Calu3 (cell line): ENCODE measurements around the gene FBXL17. TPM values are rescaled to one million over a fixed set of nuclear protein-coding genes. Genes with fewer than 3 reads are reported as not detected.

Source experiments
- BruUV-seq: library from RNA; stranded (reverse); fragments of 400-500 nt; replicated peaks from 2 replicates; lab custom pipeline; 2021; lab: Mats Ljungman, UMichigan
- CTCF ChIA-PET: fragments of 300-600 bp; sonication (Branson Sonifier 250); formaldehyde crosslinking; loops from one replicate; lab custom pipeline; 2022; ENCODE audit warnings: antibody characterized with exemption; lab: Charles Lee
- DNase-seq: peaks from one replicate; pipeline ENCODE4 v3.0.0; 2022
- H3K27ac Mint-ChIP-seq: one replicate; pipeline ENCODE4 v1.8.0; 2022; ENCODE audit warnings: mixed read lengths; ENCODE audit not compliant: unreplicated experiment
- H3K27me3 Mint-ChIP-seq: one replicate; pipeline ENCODE4 v1.8.0; 2022; ENCODE audit warnings: mixed read lengths; ENCODE audit not compliant: unreplicated experiment
- H3K36me3 Mint-ChIP-seq: one replicate; pipeline ENCODE4 v1.8.0; 2022; ENCODE audit warnings: mild to moderate bottlenecking, moderate library complexity, mixed read lengths; ENCODE audit not compliant: insufficient read depth, unreplicated experiment
- H3K4me1 Mint-ChIP-seq: one replicate; pipeline ENCODE4 v1.8.0; 2022; ENCODE audit warnings: mild to moderate bottlenecking, low read depth, mixed read lengths; ENCODE audit not compliant: unreplicated experiment
- H3K4me3 Mint-ChIP-seq: one replicate; pipeline ENCODE4 v1.8.0; 2022; ENCODE audit warnings: mild to moderate bottlenecking, low read depth, moderate library complexity, mixed read lengths; ENCODE audit not compliant: unreplicated experiment
- H3K9me3 Mint-ChIP-seq: one replicate; pipeline ENCODE4 v1.8.0; 2022; ENCODE audit warnings: low read depth, mixed read lengths; ENCODE audit not compliant: unreplicated experiment
- CTCF ChIP-seq: fragments of 200-600 bp; IDR thresholded peaks from one replicate; pipeline ENCODE4 v1.8.0; 2022; ENCODE audit warnings: antibody characterized with exemption; ENCODE audit not compliant: unreplicated experiment
- intact Hi-C: fragments of 100-400 bp; cut with micrococcal nuclease; formaldehyde crosslinking; loops from one replicate; pipeline ENCODE4 v1.10.0; 2022; ENCODE audit not compliant: unreplicated experiment
- total RNA-seq: library from RNA; stranded (reverse); gene quantifications from 2 replicates; pipeline ENCODE4 v1.2.3, GENCODE V29; 2022

The FBXL17 gene
- total RNA-seq, 1 experiment from 2014 or later: 19.6 TPM

- no peak overlapping the region for H3K4me3 Mint-ChIP-seq
- H3K4me1 Mint-ChIP-seq: no peaks in the 10 kb centered on the region
- H3K27me3 Mint-ChIP-seq: no peaks in the 10 kb centered on the region
- DNase-seq: no peak
- H3K36me3 Mint-ChIP-seq: no peaks in the 10 kb centered on the region
- H3K9me3 Mint-ChIP-seq: peaks cover 3% of the 10 kb centered on the region
- BruUV-seq: no TSS peak
- CTCF ChIA-PET: interaction anchor here (0.6 kb wide), 1 partner anchor 1104 kb away, joined by 5 read pairs; no protein-coding TSS in a partner anchor
- intact Hi-C loops: no loop called here
- no peak overlapping the region for H3K27ac Mint-ChIP-seq
- TF ChIP-seq CTCF: no peak
Observed at GRCh38 chr5:108271127-108271526, 110.8 kb downstream of the FBXL17 start.

- BruUV-seq: no TSS peak
- intact Hi-C loops: no loop called here
- TF ChIP-seq CTCF: no peak
- CTCF ChIA-PET: no interaction called here
- no peak overlapping the region for H3K27ac Mint-ChIP-seq
- no peak overlapping the region for H3K4me3 Mint-ChIP-seq
- H3K27me3 Mint-ChIP-seq: no peaks in the 10 kb centered on the region
- no peaks in the 10 kb centered on the region for H3K4me1 Mint-ChIP-seq
- H3K36me3 Mint-ChIP-seq: no peaks in the 10 kb centered on the region
- H3K9me3 Mint-ChIP-seq: no peaks in the 10 kb centered on the region
- DNase-seq: no peak
Observed at GRCh38 chr5:108266242-108266641, 115.7 kb downstream of the FBXL17 start.

- Mint-ChIP-seq H3K36me3 (no peaks in the 10 kb centered on the region), H3K9me3 (no peaks in the 10 kb centered on the region), H3K27me3 (no peaks in the 10 kb centered on the region), H3K27ac (no peak overlapping the region), H3K4me3 (no peak overlapping the region), H3K4me1 (peaks cover 16% of the 10 kb centered on the region)
- BruUV-seq: no TSS peak
- CTCF ChIA-PET: no interaction called here
- intact Hi-C loops: no loop called here
- TF ChIP-seq CTCF: no peak
- DNase-seq: no peak
Observed at GRCh38 chr5:108264533-108264932, 117.4 kb downstream of the FBXL17 start.

GRCh38 chr5:108263338-108263737 lies 118.6 kb downstream of the FBXL17 start:
- H3K4me1 Mint-ChIP-seq: peaks cover 20% of the 10 kb centered on the region
- BruUV-seq: no TSS peak
- H3K27me3 Mint-ChIP-seq: no peaks in the 10 kb centered on the region
- CTCF ChIA-PET: interaction anchor here (0.6 to 0.7 kb wide), 2 partner anchors 8 to 95 kb away, joined by 3 to 4 read pairs; no protein-coding TSS in a partner anchor
- H3K4me3 Mint-ChIP-seq: no peak overlapping the region
- intact Hi-C loops: no loop called here
- H3K9me3 Mint-ChIP-seq: no peaks in the 10 kb centered on the region
- no peak for TF ChIP-seq CTCF
- no peak for DNase-seq
- H3K27ac Mint-ChIP-seq: no peak overlapping the region
- H3K36me3 Mint-ChIP-seq: no peaks in the 10 kb centered on the region
